Islet precursor cell (in vitro differentiated cells): ENCODE data around the gene CHD3.

ENCODE experiments used
- DNase-seq: peaks from one replicate; pipeline ENCODE4 v3.0.0-alpha.2; 2018

Gene CHD3

DNA sequence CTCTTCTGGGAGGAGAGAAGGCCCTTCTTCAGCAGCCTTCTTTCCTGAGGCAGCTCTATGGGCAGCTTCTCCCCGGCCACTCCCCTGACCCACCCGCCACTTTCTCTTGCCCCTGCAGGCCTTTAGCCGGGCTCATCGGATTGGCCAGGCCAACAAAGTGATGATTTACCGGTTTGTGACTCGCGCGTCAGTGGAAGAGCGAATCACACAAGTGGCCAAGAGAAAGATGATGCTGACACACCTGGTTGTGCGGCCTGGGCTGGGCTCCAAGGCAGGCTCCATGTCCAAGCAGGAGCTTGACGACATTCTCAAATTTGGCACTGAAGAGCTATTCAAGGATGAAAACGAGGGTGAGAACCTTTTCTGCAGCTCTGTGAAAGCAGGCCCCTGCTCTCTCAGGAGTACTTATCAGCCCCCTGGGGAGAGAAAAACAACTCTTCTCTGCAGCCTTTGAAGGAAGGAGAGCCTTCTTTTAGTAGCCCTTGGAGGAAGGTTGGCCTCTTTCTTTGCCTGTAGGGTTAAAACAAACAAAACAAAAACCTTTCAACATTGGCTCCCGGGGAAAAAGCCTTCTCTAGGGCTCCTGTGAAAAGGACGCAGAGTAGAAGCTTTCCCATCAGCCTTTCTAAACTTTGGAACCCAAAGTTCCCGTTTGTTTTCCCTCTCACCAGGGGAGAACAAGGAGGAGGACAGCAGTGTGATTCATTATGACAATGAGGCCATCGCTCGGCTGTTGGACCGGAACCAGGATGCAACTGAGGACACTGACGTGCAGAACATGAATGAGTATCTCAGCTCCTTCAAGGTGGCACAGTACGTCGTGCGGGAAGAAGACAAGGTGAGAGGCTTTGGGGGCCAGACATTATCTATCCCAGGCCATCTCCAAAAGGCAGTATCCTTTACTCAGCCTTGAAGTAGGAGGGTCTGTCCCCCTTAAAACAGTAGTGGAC lies 14.8 kb downstream of the CHD3 start:
- peak; percentile 71 for DNase-seq

- DNase-seq, result no peak
Observed at GRCh38 chr17:7909089-7909488, 20.5 kb downstream of the CHD3 start.

GRCh38 chr17:7910281-7910680 lies 21.7 kb downstream of the CHD3 start:
- DNase-seq, result no peak

- no peak for DNase-seq
Observed at GRCh38 chr17:7910711-7911110, 22.1 kb downstream of the CHD3 start.

GRCh38 chr17:7911116-7911515 lies 22.5 kb downstream of the CHD3 start:
- no peak for DNase-seq

- peak; percentile 84 for DNase-seq
Observed at GRCh38 chr17:7912927-7913524, 24.4 kb downstream of the CHD3 start.

GRCh38 chr17:7915179-7915610 lies 26.6 kb downstream of the CHD3 start:
- no peak for DNase-seq

DNA sequence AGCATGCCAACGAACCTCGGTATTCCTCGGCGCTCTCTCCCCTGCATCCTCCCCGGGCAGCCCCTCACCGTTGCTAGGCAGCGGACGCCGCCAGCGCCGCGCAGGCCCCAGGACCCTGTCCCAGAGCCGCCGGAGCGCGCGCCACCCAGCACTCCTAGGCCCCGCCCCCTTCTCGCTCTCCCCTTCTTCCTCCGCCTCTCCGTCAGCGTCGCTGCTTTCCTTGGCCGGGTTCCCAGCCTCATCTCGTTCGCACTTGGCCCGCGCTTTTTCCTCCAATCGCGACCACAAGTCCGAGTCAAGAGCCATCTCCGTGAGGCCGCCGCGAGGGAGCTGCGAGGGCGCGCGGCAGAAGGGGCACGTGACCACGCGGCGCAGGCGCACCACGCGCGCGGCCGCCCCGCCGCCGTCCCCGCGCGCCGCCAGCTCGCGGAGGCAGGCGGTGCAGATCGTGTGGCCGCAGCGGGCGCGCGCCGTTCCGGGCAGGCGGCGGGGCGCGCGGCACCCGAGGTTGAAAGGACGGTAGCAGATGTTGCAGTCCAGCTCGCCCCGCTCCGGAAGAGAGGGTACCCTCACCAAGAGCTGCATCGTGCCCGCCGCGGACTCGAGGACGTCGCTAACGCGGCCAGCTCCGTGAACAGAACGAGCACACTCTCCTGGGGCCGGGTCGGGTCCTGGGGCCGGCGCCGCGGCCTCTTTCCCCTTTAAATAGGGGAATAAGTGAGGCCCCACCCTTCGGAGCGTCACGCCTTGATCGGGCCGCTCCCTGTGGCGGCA lies 27.2 kb downstream of the CHD3 start, which contains the start of gene RNF227:
Gene RNF227, minus strand, starts transcription at position 679 of the 774 bp plus-strand sequence. Its CDS starts 94 bp downstream, at position 585.
- peak; percentile 94 for DNase-seq

DNA sequence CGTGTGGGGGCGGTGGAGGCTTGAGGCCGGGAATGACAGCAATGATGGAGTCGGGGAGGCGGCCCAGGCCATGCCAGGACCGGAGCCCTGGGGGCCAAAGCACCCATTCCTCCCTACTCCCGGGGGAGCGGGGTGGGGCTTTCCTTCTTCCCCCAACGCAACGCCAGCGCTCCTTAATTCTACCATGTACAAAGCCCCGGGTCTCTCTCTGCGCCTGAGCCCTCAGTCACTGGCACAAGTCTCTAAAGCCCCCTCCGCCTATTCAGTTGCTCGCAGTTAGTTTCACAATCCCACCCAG lies 27.7 kb downstream of the CHD3 start:
- no peak for DNase-seq

DNA sequence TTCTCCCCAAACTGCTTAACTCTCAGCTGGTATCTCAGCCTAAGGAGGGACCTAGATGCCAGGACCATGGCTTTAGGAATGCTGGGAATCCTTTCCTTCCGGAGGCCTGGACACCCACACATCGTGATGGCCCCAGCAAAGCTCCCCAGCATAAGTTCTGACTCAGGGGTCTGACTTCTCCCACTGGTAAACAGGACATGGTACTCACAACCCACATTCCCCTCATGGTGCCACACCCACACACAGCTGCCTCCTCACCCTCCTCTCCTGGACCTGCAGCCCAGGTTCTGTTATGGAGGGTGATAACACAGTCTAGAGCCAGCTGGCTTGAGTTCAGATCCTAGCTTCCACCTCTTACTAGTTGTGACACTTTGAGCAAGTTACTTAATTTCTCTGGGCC lies 28.2 kb downstream of the CHD3 start:
- no peak for DNase-seq

DNA sequence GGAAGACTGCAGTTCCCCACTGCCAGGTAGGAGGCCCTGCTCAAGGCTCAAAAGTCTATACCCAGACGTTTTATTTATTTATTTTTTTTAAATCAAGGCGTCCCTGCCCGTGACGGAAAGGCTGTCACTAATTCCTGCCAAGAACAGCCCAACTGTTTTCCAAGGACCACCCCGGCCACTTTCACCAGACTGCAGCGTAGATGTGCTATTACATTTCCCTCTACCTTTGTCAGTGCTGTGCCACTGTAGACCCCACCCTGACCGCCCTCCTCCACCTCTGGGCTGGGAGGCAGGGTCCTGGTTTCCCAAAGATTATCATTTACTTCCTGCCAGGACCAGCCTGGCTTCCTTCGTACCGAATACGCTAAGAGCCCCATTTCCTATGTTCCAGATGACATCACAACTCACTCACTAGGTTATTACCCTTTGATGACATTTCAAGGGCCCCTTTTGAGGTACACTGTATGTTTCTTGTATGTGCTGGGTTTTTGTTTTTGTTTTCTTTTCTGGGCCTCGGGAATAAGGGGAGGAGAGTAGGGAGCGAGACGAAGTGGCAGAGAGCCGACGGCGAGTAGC lies 33.8 kb downstream of the CHD3 start:
- no peak for DNase-seq

DNA sequence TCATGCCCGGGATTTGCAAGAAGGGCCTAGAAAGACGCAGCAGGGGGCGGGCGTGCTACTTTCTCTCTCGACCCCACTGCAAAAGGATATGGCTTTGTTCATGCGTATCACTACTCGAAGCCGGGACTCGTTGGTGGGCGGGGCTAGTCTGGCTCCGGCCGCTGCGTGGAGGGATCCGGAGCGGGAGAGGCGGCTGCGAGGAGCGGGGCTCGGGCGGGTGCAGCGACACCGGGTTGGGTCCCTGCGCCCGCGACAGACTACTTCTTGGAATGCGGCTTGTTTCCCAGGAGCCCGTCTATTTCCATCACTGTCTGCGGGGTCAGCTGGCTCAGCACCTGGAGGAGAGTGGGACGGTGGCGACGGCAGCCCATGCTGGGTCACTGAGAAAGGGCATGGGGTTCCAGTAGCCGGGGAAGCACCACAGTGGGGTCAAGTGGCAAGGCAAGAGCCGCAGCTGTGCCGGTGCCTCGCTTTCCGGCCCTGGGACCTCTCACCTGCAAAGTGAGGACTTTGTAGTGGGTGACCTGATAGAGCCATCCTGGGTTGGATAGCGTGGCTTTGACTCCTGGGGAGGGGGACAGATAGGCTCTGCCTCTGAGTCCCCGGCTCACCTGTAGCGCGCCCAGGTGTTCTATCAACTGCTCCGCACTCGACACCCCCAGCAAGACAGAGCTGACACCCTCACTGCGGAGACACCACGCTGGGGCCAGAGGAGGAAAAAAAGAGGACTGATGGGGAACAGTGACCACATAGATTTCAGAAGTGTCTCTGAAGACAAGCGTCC lies 34.4 kb downstream of the CHD3 start:
- DNase-seq, result peak; percentile 91

- DNase-seq, result no peak
Observed at GRCh38 chr17:7927596-7927995, 39.0 kb downstream of the CHD3 start.

- peak; percentile 91 for DNase-seq
Observed at GRCh38 chr17:7929158-7930023, 40.8 kb downstream of the CHD3 start, which contains the start of gene KCNAB3. Gene KCNAB3, minus strand, starts transcription at chr17:7929856. Its CDS starts 421 bp downstream, at chr17:7929435.

DNA sequence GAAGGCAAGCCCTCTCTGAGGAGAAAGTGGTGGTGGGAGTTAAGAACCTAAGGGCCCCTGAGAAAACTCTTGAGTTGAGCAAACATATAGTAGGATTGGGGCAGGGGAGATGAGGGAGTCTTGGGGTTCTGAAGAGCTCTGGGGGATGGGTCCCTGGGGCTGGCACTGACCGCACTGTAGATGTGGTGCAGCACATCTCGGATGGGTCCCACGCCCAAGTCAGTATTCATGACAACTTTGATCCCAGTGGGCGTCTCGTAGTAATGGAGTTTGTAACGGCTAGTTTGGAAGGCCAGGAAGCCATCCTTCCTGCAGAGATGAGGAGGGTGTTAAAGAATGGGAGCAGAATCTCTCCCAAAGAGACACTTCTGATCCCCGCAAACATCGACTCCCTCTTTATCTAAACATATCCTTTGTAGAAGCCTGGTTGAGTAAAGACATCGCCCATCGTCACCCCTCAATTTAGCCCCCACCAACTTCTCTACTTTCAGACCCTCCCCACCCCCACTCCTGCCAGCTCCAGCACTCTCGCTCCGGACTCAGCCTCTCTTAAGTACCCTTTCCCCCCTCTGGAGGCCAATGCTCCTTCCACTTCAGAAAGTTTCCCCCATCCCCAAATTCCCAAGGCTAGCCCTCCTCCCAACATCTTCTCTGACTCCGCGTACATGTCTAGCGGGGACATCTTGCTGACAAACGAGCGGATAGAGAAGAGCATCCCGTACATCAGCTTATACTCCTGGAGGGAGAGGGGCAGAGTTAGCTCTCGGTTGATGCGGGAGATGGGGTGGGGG lies 42.4 kb downstream of the CHD3 start:
- DNase-seq, result no peak

GRCh38 chr17:7931709-7932482 lies 43.3 kb downstream of the CHD3 start, which contains the start of the genes CNTROB and TRAPPC1:
Gene CNTROB, plus strand, starts transcription at chr17:7932206. Its CDS starts 874 bp downstream, at chr17:7933080.
Gene TRAPPC1, minus strand, starts transcription at chr17:7931946. Its CDS starts 117 bp downstream, at chr17:7931829.
- DNase-seq, result peak; percentile 100

DNA sequence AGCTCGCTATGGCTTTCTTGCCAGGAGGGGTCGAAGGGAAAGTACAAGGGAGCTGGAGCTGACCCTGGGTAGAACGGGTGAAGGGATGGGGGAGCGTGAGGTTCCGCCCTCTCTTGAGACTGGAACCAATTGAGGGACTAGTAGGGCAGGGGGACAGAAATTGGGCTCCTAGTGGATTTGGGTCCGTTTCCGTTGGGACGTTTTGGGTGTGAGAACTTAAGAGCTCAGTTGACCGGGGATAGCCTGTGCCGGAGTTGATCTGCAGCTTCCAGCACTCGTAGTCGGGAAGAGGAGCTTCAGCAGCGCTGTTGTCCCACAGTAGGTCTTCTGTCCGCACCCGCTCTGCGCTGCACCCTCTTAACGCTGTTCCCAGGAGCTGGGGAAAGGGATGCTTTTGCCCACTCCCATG lies 43.9 kb downstream of the CHD3 start:
- peak; percentile 73 for DNase-seq

GRCh38 chr17:7932949-7933348 lies 44.4 kb downstream of the CHD3 start:
- peak; percentile 87 for DNase-seq

DNA sequence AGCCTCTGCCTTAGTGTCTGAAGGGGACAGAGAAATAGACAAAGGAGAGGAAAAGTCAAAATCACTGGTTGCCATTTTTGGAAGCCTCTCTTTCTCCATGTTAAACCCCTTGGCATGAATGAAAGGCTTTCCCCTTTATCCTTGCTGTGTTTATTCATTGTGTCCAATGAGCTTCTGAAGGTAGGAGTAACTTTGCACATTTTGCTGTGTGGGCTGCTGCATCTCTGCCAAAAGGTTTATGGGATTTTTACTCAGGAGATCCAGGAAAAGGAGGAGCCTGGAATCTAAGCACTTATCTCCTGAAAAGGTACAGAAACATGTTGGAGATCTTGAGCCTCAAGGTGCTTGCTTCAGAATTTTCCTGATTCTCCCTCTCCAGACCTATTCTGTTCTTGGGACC lies 47.3 kb downstream of the CHD3 start:
- DNase-seq, result no peak
